ENCODE data around the gene SPG21. TPM values are rescaled to one million over a fixed set of nuclear protein-coding genes. Genes with fewer than 3 reads are reported as not detected.

The SPG21 gene
- total and polyA plus RNA-seq, 2 of the 4 experiments (the other 2 are of a cell fraction), result 59.9 to 60.8 TPM

- DNase-seq (no peak), ATAC-seq (ENCODE audit: low read depth) (no peak)
- no TSS peak for BruUV-seq (replicated peaks)
- WGBS, 2 experiments (ENCODE audit: extremely low coverage in 2 of 2, insufficient read length in 1 of 2), result 92% methylated on average over 2 of the region's 3 CpGs; no CpG with 5 or more reads in 1 of the 2 experiments
- no peak overlapping the region for H3K27ac ChIP-seq (ENCODE audit: insufficient read depth, low read length)
- peaks cover 6% of the 10 kb centered on the region for H3K9me1 ChIP-seq (ENCODE audit: insufficient read depth, low read length)
- no peak overlapping the region for H2AK5ac ChIP-seq (ENCODE audit: low read depth, low read length)
- H4K8ac ChIP-seq (ENCODE audit: low read depth in 2 of 2, low read length in 2 of 2), result no peak overlapping the region
- no peaks in the 10 kb centered on the region for H3K27me3 ChIP-seq (ENCODE audit: control insufficient read depth, insufficient read depth, low read length)
- H3K4ac ChIP-seq (ENCODE audit: low read depth, low read length), result no peak overlapping the region
- H3K56ac ChIP-seq (ENCODE audit: extremely low read depth, insufficient read depth, low read length), result no peak overlapping the region
- H2BK120ac ChIP-seq (ENCODE audit: low read depth, low read length), result no peak overlapping the region
- H3K4me1 ChIP-seq (ENCODE audit: control insufficient read depth, insufficient read depth, low read length), result no peaks in the 10 kb centered on the region
- no peak overlapping the region for H2AFZ ChIP-seq (replicated peaks; ENCODE audit: low read length, poor library complexity)
- no peaks in the 10 kb centered on the region for H3K79me1 ChIP-seq (ENCODE audit: low read depth in 1 of 2, low read length in 2 of 2)
- intact Hi-C loops (cut with micrococcal nuclease), result no loop called here
- TF ChIP-seq RAD21 (IDR thresholded peaks at IDR 0.05; ENCODE audit: low read length), result no peak
- TF ChIP-seq MAZ (IDR thresholded peaks at IDR 0.05; ENCODE audit: borderline replicate concordance, low read depth, low read length), result no peak
- TF ChIP-seq USF2 (IDR thresholded peaks at IDR 0.05; ENCODE audit: low read depth, low read length), result no peak
- no peak for TF ChIP-seq MAFK (IDR thresholded peaks at IDR 0.05; ENCODE audit: low read depth, low read length)
- no peak for TF ChIP-seq POLR2A (IDR thresholded peaks at IDR 0.05; ENCODE audit: low read depth, low read length)
- TF ChIP-seq FOS (IDR thresholded peaks at IDR 0.05; ENCODE audit: low read depth, low read length), result no peak
- TF ChIP-seq RFX5 (IDR thresholded peaks at IDR 0.05; ENCODE audit: low read depth, low read length), result no peak
- no peak for TF ChIP-seq BHLHE40 (IDR thresholded peaks at IDR 0.05; ENCODE audit: low read depth, low read length)
- TF ChIP-seq NFE2L2 (IDR thresholded peaks at IDR 0.05; ENCODE audit: low read depth, low read length), result no peak
- no peak for TF ChIP-seq RCOR1 (IDR thresholded peaks at IDR 0.05; ENCODE audit: insufficient replicate concordance, low read length)
- TF ChIP-seq, protein P1, sequence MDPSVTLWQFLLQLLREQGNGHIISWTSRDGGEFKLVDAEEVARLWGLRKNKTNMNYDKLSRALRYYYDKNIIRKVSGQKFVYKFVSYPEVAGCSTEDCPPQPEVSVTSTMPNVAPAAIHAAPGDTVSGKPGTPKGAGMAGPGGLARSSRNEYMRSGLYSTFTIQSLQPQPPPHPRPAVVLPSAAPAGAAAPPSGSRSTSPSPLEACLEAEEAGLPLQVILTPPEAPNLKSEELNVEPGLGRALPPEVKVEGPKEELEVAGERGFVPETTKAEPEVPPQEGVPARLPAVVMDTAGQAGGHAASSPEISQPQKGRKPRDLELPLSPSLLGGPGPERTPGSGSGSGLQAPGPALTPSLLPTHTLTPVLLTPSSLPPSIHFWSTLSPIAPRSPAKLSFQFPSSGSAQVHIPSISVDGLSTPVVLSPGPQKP (IDR thresholded peaks at IDR 0.05; ENCODE audit: borderline replicate concordance, low read depth, low read length), result no peak
- TF ChIP-seq CTCF (conservative IDR thresholded peaks at IDR 0.05; ENCODE audit: low read depth, low read length), result no peak
- no peak for TF ChIP-seq CEBPB (IDR thresholded peaks at IDR 0.05; ENCODE audit: low read depth, low read length)
- TF ChIP-seq MXI1 (IDR thresholded peaks at IDR 0.05; ENCODE audit: borderline replicate concordance, low read depth, low read length), result no peak
- TF ChIP-seq CHD1 (IDR thresholded peaks at IDR 0.05; ENCODE audit: low read depth, low read length), result no peak
- no peak for TF ChIP-seq SMC3 (IDR thresholded peaks at IDR 0.05; ENCODE audit: low read depth, low read length)
- no peak overlapping the region for H4K5ac ChIP-seq (ENCODE audit: low read depth, low read length)
- no peaks in the 10 kb centered on the region for H4K20me1 ChIP-seq (ENCODE audit: insufficient read depth, low read length)
- POLR2A ChIA-PET (ENCODE audit: unreplicated experiment), result no interaction called here
- H4K91ac ChIP-seq (ENCODE audit: insufficient read depth, low read depth, low read length), result no peak overlapping the region
- no peak overlapping the region for H2BK15ac ChIP-seq (ENCODE audit: low read depth, low read length)
- no peak overlapping the region for H3K4me2 ChIP-seq (ENCODE audit: low read depth, low read length)
- no peaks in the 10 kb centered on the region for H3K9me3 ChIP-seq (ENCODE audit: control insufficient read depth, insufficient read depth, low read length)
- dilution Hi-C loops (cut with HindIII; ENCODE audit: low sequenced_read_pairs, unreplicated experiment), result no loop called here
- no peak overlapping the region for H2BK5ac ChIP-seq (ENCODE audit: low read depth, low read length, poor library complexity, severe bottlenecking)
- no peak overlapping the region for H3K14ac ChIP-seq (replicated peaks; ENCODE audit: low read depth, low read length)
- no peak overlapping the region for H2AK9ac ChIP-seq (replicated peaks; ENCODE audit: low read depth, low read length, poor library complexity)
- H3K9ac ChIP-seq (ENCODE audit: low read depth, low read length), result no peak overlapping the region
- no peak overlapping the region for H3K18ac ChIP-seq (ENCODE audit: low read depth, low read length)
- CTCF ChIA-PET, result no interaction called here
- no peak overlapping the region for H2BK20ac ChIP-seq (ENCODE audit: low read depth, low read length)
- in situ Hi-C loops (cut with MboI; ENCODE audit: low sequenced_read_pairs), result no loop called here
- H3K36me3 ChIP-seq (ENCODE audit: control insufficient read depth, insufficient read depth, low read length), result peaks cover 29% of the 10 kb centered on the region
- no peak overlapping the region for H3K4me3 ChIP-seq (ENCODE audit: insufficient read depth, low read depth, low read length)
- no peak overlapping the region for H3K23ac ChIP-seq (ENCODE audit: low read depth, low read length)
Measured at GRCh38 chr15:64954395-64954794, 35.3 kb downstream of the SPG21 start.
